Stimulated activated CD4-positive, alpha-beta T cell treated with anti-CD3 and anti-CD28 coated beads, TNF-alpha, amount 100 ng/mL, for 48 hours (primary cell): ENCODE results near the gene VCY.
"Not testable (repeated sequence)": the region's sequence is repeated elsewhere in the genome, so short reads cannot be mapped to it uniquely, and the experiment has no call there.

ENCODE experiments used
- DNase-seq, 3 donors: peaks; one replicate each; pipeline ENCODE4 v3.0.0-alpha.2; 2020; ENCODE audit warnings: low read depth in 3 of 3

VCY gene

DNA sequence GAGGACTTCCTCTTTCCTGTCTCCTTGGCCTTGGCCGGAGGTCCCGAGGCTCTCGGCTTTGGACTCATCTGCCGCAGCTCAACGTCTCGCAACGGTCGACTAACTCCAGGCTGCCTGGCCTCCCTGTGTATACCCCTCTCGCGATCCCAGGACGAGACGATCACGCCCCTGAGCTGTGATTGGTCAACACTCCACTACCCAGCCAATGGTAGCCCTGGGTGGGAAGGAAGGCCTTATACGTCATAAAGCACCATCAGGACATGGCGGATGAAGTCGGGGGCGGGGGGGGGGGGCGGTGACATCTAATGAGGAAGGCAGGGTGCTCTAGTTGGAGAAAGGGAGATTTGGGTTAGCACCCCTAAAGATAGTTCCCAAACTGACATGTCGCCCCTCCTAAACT lies at the start of gene VCY:
Gene VCY (minus strand): TSS at position 101 of the 400 bp plus-strand sequence. CDS start 33 bp downstream, at position 68.
- not testable (repeated sequence) for DNase-seq

DNA sequence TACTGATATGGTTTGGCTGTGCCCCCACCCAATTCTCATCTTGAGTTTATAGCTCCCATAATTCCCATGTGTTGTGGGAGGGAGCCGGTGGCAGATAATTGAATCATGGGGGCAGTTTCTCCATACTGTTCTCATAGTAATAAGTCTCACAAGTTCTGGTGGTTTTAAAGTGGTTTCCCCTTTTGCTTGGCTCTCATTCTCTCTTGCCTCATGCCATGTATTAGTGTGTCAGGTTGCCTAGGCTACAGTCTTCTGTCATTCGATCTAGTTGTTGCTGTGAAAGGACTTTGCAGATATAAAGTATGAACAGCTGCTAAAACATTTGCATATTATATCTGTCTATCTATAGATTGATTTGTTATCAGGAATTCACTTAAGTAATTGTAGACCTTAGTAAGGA lies 44.1 kb upstream of the VCY start:
- DNase-seq: not testable (repeated sequence)

DNA sequence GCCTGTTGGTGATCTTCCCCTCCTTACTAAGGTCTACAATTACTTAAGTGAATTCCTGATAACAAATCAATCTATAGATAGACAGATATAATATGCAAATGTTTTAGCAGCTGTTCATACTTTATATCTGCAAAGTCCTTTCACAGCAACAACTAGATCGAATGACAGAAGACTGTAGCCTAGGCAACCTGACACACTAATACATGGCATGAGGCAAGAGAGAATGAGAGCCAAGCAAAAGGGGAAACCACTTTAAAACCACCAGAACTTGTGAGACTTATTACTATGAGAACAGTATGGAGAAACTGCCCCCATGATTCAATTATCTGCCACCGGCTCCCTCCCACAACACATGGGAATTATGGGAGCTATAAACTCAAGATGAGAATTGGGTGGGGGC lies 25.6 kb upstream of the VCY start:
- not testable (repeated sequence) for DNase-seq

DNA sequence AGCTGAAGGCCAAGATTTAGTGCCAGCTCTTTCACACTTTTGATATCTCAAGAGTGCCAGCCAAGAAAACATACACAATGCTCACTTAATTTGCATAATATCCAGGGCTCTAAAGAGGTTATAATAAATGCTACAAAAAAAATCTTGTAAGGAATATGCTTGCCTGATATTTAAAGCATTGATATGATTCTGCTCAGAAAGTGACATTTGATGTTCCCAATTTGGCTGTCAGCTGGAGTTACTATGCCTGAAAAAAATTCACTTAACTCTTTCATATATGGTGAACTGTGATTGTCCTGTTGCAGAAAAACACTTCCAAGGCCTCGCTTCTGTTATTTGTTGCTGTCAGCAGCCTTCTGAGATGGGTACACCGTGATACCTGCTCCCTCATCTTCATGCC lies 43.9 kb downstream of the VCY start:
- not testable (repeated sequence) for DNase-seq
